HPDE6-E6E7 (cell line): ENCODE data around the gene ADGRD1.

Experiments
- DNase-seq: peaks from one replicate; pipeline ENCODE4 v3.0.0; 2011; ENCODE audit warnings: missing footprints; ENCODE audit errors: extremely low spot score

ADGRD1 gene

DNA sequence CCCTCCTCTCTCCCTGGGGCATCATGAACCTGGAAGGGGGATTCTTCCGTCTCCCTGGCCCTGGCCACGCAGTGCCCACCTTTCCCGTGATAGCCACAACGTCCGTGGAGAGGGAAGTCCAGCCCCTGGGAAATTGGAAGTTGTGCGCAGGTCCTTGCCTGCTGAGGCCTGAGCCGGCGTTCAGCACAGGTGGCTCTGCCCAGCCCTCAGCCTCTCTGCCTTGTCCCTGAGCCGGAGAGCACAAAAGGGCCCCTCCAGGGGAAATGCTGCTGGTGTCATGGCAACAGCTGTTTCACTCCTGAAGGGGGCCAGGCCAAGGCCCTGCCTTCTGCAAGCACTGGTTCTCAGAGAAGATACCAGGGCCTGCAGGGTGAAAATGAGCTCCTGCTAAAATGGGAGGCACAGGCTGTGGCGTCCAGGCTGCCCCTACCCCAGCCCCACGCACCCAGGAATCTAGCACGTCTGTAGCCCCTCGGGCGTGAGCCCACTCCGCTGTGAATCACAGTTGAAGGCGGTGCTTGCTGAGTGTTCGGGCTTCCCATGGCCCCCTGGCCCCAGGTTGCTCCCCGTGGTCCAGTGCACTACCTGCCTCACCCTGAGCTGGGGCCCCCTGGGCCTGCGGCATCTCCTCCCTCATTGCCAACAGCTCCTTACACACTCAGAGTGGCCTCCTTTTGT lies 149.4 kb downstream of the ADGRD1 start:
- DNase-seq = no peak

DNA sequence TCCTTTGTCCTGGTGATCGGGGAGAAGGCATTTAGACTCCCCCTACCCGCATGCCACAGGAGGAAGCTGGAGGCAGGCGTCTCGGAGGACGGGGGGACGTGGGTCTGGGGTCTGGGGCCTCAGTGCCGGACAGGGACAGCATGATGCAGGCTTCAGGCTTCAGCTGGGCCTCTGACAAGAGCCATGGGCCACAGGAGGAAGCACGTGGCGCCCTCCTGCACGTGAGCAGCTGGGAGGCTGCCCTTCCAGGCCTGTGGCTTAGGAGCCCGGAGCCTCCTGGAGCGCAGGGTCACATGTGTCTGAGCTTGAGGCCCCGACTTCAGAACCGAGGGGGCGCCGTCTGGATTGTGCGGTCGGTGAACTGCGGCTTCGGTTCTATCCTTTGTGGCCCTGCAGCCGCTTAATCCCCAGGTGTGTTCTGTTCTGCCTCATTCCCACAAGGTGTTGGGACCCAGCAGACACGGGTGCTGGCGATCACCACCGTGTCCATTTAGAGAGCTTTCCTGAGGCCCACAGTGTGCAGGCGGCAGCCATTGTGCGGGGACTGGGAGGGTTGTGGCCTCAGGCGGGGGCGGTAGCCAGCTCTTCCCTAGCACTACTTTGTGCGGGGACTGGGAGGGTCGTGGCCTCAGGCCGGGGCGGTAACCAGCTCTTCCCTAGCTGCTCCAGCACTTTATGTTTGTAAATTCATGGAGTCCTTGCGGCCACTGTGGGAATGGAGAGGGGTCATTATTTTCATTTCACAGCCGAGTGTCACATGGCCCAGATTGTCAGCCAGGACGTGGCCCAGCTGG lies 150.2 kb downstream of the ADGRD1 start:
- no peak for DNase-seq

DNA sequence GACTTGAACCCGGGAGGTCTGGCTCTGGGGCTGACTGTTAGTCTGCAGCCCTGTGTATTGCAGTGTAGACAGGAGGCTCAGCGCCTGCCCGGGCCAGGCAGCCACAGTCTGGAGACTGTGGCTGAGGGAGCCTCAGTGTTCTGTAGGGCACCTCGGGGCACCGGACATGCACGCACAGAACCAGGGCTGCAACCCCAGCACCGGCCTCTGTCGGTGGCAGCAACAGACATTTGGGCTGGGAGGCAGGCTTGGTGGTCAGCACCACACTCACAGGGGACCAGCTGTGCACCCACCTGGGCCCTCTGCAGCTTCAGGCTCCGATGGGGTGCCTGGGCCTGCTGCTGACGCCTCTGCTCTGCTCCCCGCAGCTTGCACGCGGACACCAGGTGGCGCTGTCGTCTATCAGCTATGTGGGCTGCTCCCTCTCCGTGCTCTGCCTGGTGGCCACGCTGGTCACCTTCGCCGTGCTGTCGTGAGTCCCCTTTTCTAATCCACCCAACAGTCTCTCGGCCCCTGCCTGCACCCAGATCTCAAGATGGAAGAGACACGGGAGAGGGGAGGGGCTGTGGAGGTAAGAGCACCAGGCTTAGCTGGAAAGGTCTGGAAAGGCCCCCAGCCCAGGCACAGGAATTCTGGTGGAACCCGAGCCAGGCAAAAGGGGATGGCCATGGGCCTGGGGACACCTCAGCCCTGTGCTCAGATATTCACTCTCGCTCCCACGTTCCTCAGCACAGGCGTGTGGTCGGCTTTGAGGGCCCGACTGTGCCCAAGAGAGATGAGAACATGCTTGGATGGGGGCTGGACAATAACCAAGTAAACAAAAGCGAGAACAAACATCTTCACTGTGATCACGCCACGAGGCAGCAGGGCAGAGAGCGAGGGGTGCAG lies 151.0 kb downstream of the ADGRD1 start:
- no peak for DNase-seq

DNA sequence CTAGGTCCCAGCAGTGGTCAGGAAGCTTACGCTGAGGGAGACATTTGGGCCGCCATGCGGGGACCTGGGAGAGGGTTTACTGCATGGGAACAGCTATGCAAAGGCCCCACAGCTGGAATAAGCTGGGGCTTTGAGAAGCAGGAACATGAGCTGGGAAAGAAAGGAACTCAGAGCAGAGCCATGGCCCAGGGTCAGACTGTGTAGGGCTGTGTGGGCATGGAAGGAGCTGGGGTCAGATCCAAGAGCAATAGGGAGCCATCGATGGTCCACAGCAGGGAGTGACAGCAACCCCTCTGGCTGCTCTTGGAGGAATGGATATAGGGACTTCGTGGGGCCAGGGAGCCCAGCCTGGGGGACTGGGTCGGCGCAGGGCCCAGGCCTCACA lies 151.6 kb downstream of the ADGRD1 start:
- DNase-seq = no peak

DNA sequence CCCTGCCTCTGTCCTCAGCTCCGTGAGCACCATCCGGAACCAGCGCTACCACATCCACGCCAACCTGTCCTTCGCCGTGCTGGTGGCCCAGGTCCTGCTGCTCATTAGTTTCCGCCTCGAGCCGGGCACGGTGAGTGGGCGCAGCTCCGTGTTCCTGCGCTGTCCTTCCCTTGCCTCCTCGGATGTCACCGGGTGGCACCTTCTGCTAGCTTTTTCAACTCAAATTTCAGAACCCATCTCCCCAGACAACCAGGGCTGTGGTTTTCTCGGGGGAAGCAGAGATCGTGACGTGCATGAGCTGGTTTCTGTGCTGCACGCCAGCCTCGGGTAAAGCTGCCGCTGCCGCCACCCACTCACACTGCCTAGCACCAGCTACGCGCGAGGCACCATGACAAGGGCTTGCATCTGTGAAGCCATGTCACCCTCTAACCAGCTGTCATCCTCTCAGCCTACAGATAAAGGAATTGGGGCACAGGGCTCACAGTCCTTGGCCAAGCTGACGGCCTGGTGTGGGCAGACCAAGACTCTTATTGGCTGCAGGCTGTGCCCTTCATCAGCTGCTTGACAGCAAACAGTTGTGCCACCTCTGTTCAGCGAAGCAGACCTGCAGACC lies 152.1 kb downstream of the ADGRD1 start:
- DNase-seq = no peak

DNA sequence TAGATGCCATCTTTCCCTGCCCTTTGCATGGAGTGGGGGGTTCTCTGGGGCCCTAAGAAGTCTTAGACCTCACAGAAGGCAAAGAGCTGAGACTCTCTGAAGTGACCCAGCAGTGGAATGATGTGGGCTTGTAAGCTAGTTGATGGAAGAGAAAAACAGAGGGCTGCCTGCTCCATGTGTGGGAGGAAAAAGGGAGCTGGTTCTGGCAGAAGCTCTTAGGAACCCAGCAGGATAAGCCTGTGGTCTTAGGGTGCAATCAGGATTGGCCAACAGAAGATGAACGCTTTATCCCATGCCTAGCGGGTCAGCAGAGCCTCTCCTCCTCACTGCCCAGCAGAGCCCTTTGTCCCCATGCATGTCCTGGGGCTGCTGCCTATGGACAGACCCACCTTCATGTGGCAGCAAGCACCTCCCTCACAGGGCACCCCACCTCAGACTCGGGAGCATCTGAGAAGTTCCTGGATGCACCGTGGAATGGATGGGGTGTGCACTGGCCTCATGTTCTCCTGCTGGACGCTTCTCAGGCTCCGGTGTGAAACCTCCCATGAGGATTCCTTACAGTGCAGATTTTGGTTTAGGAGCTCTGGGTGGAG lies 152.7 kb downstream of the ADGRD1 start:
- no peak for DNase-seq

DNA sequence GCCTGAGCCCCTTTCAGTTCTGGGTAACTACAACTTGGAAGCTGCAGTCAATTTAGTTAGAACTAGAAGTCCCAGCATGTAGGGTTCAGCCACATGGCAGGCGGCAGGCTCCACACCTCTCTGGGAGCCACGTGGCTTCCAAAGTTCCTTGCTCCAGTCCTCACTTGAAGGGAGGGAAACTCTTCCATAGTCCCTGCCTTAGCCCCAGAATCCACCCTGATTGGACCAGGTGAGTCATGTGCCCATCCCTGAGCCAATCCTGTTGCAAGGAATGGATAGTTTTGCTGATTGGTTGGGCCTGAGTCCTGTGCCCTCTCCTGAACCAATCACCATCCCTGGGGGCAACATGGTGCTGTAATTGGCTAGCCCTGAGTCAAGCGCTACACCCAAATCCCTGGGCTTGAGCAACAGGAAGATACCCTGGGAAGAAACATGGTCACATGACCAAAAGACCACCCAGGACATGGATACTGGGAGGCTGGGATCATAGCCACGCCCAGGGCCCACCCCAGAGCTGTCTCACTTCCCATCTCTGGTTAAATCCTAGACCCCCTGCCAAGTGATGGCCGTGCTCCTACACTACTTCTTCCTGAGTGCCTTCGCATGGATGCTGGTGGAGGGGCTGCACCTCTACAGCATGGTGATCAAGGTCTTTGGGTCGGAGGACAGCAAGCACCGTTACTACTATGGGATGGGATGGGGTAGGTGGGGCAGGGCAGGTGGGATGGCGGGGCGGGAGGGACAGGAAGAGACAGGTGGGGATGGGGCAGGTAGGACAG lies 154.7 kb downstream of the ADGRD1 start:
- DNase-seq = no peak

DNA sequence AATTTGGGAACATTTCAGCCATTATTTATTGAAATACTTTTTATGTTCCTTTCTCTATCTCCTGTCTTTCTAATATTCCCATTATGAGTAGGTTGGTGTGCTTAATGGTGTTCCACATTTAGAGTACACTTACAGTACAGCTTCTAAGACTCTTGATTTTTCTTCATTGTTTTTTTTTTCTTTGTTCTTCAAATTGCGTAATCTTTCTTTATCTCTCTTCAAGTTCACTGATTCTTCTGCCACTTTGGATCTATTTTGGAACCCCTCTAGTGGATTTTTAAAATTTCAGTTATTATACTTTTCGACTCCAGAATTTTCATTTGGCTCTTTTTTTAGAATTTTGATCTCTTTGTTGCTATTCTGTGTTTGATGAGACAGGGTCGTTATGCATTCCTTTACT lies 157.7 kb downstream of the ADGRD1 start:
- DNase-seq = no peak

DNA sequence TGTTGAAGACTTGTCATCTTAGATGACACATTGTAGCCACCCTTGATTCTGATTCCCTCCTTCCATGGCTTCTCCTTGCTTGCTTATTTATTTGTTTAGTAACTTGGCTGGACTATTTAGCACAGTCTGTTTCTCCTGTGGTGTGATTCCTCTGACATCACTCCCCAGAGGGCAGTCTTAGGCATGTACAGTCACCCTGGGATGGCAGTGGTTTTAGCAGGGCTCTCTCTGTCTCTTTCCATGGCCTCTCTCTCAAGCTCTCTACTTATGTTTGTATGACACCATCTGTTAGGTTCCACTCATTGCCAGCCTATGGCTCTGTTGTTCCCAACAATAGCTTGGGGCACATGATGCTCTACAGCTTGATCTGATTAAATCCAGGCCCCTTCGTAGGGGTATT lies 158.3 kb downstream of the ADGRD1 start:
- DNase-seq = no peak

DNA sequence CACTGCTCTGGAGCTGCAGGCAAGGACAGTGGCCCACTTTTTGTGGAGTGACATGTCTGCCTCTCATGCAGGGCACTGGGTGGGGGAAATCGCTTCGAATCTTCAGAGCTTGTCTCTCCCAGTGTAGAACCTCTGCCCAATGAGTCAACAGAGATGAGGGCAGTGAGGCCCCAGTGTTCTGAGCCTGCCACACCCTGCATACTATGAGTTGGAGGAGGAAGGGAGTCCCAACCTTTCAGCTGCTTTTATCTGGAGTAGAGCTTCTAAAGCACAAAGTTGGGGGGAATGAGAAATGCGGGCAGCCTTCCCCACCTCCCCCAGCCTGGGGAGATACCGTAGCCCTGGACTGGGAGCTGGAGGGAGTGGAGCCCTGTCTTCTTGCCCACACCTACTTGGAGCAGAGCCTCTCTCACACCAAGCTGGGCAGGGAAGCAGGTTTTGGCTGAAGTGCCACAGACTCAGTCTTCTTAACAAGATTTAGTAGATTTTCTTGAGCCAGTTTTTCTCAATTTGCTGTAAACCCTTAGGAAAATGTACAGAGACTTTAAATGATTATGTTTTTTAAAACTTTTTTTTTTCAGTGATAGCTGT lies 159.1 kb downstream of the ADGRD1 start:
- no peak for DNase-seq

DNA sequence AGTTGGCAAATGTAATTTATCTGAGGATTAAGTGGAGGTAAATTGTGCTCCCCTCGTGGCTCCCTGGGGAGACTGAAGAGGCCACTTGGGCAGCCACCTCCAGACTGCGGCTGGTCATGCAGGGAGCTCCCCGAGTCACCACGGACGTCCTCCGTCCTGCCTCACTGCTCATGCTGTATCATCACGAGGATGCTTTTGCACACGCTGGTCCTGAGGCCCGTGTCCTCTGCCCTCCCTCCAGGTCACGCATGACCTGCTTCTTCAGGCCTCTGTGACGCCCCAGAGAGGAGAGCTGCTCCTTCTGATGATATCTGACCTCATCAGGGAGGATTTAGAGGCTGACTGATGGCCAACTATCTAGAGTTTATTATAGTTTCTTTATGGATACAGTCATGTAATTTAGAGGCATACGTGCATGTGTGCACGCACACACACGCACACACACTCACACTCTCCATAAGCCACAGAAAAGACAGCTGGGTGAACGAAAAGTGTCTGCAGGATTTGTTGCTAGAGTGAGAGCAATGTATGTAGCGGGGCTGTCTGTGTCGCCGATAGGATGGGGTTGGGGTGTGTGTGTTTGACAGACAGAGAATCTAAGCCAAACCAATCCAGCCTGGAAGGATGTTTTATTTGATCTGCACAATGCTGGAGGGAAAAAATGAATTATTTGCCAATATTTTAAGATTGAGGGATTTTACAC lies 160.0 kb downstream of the ADGRD1 start:
- no peak for DNase-seq

DNA sequence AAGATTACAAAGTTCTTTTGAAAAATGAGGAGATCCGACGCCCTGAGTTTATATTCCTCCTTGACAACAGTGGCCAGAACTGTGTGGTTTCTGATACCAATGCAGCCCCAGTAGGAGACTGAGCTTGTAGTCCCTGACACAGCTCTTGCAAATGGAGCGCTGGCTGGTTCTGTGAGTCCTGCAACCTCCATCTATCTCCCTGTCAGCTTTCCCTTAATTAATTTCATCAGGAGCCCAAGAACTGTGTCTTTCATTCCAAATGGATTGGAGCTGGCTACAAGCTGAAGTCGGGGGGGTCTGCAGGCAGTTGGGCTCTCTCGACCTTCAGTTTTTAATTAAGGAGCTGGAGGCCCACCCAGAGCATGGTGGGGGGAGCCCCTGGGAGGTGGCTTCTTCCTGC lies 160.6 kb downstream of the ADGRD1 start:
- DNase-seq = no peak

DNA sequence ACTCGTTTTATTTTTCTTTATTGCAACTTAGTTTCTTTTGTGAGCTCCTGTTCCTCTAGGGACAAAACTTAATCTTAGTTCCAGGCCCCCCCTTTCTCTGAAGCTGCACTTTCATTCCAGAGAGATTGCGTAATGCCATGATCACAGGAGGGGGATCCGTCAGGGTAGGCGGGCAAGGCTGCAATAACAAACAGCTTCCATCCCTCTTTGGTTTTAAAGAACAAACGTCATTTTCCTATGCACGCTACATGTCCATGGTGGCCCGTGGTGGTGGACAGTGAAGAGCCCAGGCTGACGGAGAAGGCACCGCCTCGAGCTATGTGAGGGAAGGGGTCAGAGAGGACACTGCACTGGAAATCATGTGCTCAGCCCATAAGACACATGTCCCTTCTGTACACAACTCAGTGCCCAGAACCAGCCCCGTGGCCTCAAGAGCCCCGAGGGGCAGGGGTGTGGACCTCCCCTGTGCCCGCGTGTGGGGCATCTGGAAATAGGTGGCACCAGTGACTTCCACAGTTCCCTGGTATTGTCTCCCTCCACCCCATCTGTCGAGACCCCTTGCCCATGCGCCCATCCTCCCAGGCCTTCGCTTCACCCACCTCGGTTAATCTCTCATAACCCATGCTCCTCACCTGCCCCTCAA lies 161.4 kb downstream of the ADGRD1 start:
- DNase-seq = no peak

DNA sequence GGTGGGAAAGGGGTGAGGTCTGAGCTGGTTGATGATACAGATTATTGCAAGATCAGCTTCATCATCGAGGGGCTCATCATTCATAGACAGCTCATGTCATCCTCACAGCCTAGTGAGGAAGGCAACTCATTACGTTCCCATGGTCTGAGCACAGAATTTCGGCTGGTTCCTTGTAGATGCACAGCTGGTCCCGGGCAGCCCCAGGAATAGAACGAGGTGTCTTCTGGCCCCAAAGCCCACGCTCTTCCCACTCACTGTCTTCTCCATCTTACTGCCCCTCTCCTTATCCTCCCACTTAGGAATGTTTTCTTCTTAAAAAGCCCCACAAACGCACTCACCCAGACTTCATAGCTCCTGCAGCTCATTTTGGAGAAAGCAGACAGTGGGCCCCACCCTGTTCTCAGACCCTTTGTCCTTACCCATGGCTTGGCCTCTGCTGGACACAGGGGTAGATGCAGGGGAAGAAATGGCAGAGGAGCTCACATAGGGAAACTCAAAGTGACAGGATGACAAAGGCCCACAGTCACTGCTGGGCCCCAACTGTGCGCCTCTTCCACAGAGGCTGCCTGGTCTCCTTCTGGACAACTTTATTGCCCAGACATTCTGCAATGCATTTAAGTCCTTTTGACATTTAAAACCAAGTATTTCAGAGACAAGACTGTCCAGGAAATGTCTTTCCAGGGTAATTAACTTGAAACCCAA lies 162.2 kb downstream of the ADGRD1 start:
- no peak for DNase-seq

DNA sequence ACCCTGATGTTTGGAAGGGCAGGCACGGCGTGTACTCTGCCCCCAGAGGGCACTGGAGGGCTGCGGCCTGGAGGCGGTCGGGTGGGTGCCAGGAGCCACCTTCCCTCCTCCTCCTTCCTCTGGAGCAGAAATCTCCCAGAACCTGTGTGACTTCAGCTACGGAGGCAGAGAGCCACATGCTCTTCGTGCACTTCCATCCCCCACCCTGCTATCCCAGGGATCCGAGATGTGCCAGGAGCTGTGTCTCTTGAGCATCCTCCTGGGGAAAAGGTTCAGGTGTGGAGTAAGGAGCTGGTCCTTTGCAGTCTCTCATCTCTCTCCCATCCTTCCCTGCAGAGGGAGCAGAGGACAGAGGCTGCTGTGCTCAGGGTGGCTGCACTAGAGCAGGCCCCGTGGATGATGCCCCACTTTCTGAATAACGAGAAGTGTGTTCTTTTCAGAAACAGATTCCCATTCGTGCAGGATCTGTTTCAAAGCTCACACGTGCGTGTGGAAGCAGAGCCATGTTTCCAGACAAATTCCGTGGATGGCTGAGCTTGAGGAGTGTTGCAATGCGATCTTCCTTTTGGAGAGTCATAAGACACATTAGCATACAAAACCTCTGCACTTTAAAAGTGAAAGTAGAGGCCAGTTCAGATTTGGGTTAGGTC lies 162.9 kb downstream of the ADGRD1 start:
- no peak for DNase-seq

DNA sequence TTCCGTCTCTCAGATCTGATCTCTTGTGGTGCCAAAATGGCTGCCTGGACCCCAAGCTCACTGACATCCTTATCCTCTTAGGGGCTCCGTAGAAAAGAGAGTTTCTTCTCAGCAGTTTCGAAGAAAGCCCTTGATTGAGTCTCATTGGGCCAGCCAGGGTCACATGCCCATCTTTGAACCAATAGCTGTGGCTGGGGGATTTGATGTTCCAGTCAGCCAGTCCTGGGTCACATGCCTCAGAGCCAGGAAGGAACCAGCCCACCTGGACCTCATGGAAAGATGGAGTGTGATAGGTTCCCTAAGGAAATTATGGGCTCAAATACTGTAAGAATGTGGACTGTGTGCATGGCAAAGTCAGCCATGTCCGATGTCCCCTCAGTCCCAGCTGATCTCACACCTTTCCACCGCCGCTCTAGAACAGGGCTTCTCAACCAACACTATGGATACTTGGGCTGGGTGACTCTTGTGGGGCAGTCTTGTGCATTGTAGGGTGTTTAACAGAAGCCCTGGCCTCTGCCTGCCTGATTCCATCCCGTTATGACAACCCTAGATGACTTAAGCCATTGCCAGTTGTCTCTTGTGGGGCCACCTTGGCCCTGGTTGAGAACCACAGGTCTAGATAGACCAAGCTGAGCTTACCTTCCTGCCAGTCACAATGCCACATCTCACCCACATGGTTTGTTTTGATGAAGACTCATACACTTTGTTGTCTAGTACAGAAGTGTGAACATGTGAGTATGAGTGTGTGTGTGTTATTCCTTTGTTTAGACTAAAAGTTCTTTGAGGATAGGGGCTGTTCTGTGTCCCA lies 163.9 kb downstream of the ADGRD1 start:
- no peak for DNase-seq

DNA sequence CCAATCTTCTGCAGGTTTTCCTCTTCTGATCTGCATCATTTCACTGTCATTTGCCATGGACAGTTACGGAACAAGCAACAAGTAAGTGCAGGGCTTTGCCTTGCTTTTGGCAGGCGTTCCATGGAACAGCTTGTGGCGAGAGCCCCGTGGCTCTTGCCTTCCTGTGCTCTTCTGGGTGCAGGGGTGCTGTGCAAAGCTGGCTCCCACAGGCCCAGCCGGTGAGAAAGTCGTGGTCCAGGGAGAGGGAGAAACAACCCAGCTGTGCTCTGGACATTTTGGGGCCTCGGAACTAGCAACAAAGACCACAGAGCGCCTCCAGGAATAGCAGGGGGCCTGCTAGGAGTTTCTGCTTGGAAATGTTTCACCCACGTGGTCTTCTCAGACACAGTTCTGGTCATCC lies 164.7 kb downstream of the ADGRD1 start:
- DNase-seq = no peak
